ENCODE results near the gene EFHC1.

GRCh38 chr6:52417675-52418111 lies 2.4 kb upstream of the EFHC1 start:
- TF ChIP-seq CTCF (IDR thresholded peaks at IDR 0.05; ENCODE audit: poor library complexity, severe bottlenecking) (no peak), EP300 (conservative IDR thresholded peaks at IDR 0.05; ENCODE audit: poor library complexity, severe bottlenecking) (no peak), EZH2 (IDR thresholded peaks at IDR 0.05; ENCODE audit: borderline replicate concordance, insufficient read depth, low read length, poor library complexity, severe bottlenecking) (no peak)
- TF ChIP-seq, protein P1, sequence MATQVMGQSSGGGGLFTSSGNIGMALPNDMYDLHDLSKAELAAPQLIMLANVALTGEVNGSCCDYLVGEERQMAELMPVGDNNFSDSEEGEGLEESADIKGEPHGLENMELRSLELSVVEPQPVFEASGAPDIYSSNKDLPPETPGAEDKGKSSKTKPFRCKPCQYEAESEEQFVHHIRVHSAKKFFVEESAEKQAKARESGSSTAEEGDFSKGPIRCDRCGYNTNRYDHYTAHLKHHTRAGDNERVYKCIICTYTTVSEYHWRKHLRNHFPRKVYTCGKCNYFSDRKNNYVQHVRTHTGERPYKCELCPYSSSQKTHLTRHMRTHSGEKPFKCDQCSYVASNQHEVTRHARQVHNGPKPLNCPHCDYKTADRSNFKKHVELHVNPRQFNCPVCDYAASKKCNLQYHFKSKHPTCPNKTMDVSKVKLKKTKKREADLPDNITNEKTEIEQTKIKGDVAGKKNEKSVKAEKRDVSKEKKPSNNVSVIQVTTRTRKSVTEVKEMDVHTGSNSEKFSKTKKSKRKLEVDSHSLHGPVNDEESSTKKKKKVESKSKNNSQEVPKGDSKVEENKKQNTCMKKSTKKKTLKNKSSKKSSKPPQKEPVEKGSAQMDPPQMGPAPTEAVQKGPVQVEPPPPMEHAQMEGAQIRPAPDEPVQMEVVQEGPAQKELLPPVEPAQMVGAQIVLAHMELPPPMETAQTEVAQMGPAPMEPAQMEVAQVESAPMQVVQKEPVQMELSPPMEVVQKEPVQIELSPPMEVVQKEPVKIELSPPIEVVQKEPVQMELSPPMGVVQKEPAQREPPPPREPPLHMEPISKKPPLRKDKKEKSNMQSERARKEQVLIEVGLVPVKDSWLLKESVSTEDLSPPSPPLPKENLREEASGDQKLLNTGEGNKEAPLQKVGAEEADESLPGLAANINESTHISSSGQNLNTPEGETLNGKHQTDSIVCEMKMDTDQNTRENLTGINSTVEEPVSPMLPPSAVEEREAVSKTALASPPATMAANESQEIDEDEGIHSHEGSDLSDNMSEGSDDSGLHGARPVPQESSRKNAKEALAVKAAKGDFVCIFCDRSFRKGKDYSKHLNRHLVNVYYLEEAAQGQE (IDR thresholded peaks at IDR 0.05; ENCODE audit: borderline replicate concordance), result no peak

Data from neural cell (in vitro differentiated cells).